ENCODE results near the gene DDX6. TPM values are rescaled to one million over a fixed set of nuclear protein-coding genes. Genes with fewer than 3 reads are reported as not detected.

DDX6 gene
- total and polyA plus RNA-seq, 2 experiments from 2014 or later, result 68.3 to 205 TPM

GRCh38 chr11:118746988-118747585 is 43.9 kb downstream of the DDX6 start:
- Histone ChIP-seq H3K9me2 (ENCODE audit: insufficient read depth) (no peaks in the 10 kb centered on the region), H3F3A (replicated peaks; ENCODE audit: low read depth) (peaks cover 33% of the 10 kb centered on the region; the same call in 1 of the 2 replicates), H4K20me1 (replicated peaks; ENCODE audit: insufficient read depth) (peaks cover 3% of the 10 kb centered on the region; the same call in 1 of the 2 replicates), H3K4me1 (ENCODE audit: insufficient read depth) (peaks cover 8% of the 10 kb centered on the region), H2AFZ (no peak overlapping the region), H3K4me3 (no peak overlapping the region), H3K4me2 (no peak overlapping the region), H3K27ac (ENCODE audit: low read depth) (peak overlapping the region; percentile 48; the same call in 1 of the 2 replicates), H3K79me2 (replicated peaks; ENCODE audit: insufficient read depth) (peaks cover 2% of the 10 kb centered on the region), H3K36me3 (ENCODE audit: insufficient read depth) (peaks cover 7% of the 10 kb centered on the region; the same call in 1 of the 2 replicates), H3K27me3 (ENCODE audit: insufficient read depth) (no peaks in the 10 kb centered on the region)
- Mint-ChIP-seq H3K4me3 (no peak overlapping the region), H3K27ac (no peak overlapping the region), H3K4me1 (peaks cover 31% of the 10 kb centered on the region), H3K36me3 (ENCODE audit: low read depth) (peaks cover 33% of the 10 kb centered on the region), H3K9me3 (no peaks in the 10 kb centered on the region), H3K27me3 (ENCODE audit: insufficient read depth, low read depth, poor library complexity) (peaks cover 6% of the 10 kb centered on the region)
- TF ChIP-seq REST (IDR thresholded peaks at IDR 0.05; ENCODE audit: unreplicated experiment), result no peak
- no peak for TF ChIP-seq ZNF114 (CRISPR knock-in tag; IDR thresholded peaks at IDR 0.05)
- TF ChIP-seq POLR2AphosphoS5 (IDR thresholded peaks at IDR 0.05; ENCODE audit: low read depth), result peak; percentile 21; the same call in 1 of the 2 replicates
- no peak for TF ChIP-seq ZNF462 (CRISPR knock-in tag; IDR thresholded peaks at IDR 0.05)
- no peak for TF ChIP-seq JUNB (IDR thresholded peaks at IDR 0.05; ENCODE audit: unreplicated experiment)
- TF ChIP-seq CTCF (conservative IDR thresholded peaks at IDR 0.05; ENCODE audit: low read depth in 2 of 2), result no peak
- TF ChIP-seq EZH2 (IDR thresholded peaks at IDR 0.05; ENCODE audit: low read depth, unreplicated experiment), result no peak
- TF ChIP-seq ETS1 (IDR thresholded peaks at IDR 0.05), result no peak
- DNase-seq (ENCODE audit: low spot score) (no peak), ATAC-seq (no peak)
